Measurements from ENCODE around the gene TLE7.

The TLE7 gene

DNA sequence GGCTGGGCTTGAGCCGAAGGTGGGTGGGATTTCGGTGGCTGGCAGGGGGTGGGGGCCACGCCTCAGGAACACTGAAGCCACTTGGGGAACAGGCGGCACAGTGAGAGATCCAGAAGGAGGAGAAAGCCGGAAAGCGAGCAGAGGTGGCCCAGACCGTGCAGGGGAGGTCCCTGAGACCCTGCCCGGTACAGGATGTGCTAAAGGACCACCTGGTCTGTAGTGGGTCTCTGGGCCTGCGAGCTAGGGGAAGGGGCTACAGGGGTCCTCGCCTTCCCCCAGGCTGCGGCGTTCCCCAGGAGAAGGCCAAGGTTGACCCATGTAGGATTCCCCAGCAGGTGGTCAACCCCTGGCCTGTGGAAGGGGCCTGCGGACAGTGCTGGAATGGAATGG is at the start of gene TLE7:
TLE7 (minus strand) TSS at position 4 of the 390 bp plus-strand sequence. CDS start 8,730 bp downstream, outside the sequence.
- DNase-seq: no peak

DNA sequence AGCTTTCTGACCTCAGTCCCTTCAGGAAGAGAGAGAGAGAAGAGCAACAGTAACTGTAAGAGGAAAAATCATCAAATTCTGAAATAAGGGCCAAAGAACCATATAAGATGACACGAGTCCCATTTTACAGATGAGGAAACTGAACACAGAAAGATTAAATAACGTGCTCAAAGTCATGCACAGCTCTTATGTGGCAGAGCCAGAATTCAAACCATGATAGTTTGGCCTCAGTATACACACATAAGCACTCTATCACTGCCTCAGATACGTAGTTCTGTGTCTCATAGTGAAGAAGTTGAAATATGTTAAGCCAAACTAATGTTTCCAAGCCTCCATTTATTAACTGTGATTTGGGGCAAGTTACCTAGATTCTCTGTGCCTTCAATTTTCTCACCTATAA is 49.2 kb upstream of the TLE7 start:
- DNase-seq: no peak

DNA sequence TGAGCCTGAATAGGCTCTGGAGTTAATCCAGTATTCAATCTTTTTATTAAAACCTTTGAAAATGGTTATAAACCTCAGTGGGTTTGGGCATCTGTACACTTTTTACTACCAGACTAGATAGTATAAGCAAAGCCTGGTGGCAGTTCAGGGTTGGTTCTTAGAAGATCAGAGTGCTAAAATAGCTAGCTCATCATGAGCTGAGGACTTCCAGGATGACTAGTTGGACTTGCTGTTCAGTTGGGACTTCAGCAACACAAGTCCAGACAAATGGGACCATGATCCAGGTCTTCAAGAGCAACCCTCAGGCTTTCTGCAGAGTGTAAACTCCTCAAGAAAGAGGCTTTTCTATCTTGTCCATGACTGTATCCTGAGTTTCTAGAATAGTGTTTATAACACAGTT is 48.5 kb upstream of the TLE7 start:
- no peak for DNase-seq

- DNase-seq: no peak
Measured at GRCh38 chr16:71489122-71489521, 47.3 kb upstream of the TLE7 start, which contains the start of gene ZNF19. ZNF19 (minus strand) TSS chr16:71489324; CDS start chr16:71482114, 7,210 bp downstream.

- DNase-seq: peak; percentile 91
Measured at GRCh38 chr16:71484006-71484893, 42.4 kb upstream of the TLE7 start.

DNA sequence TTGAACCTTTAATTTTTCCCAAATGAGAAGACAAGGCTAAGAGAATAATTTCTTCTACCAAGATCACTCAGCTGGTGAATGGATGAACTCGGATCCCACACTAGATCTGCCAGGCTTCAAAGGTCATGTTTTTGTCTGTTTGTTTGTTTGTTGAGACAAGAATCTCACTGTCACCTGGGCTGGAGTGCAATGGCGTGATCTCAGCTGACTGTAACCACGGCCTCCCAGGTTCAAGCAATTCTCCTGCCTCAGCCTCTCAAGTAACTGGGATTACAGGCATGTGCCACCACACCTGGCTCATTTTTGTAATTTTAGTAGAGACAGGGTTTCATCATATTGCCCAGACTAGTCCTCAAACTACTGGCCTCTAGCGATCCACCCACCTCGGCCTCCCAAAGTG is 40.7 kb upstream of the TLE7 start:
- no peak for DNase-seq

GRCh38 chr16:71480956-71481355 is 39.1 kb upstream of the TLE7 start:
- no peak for DNase-seq

- no peak for DNase-seq
Measured at GRCh38 chr16:71479420-71479819, 37.6 kb upstream of the TLE7 start.

DNA sequence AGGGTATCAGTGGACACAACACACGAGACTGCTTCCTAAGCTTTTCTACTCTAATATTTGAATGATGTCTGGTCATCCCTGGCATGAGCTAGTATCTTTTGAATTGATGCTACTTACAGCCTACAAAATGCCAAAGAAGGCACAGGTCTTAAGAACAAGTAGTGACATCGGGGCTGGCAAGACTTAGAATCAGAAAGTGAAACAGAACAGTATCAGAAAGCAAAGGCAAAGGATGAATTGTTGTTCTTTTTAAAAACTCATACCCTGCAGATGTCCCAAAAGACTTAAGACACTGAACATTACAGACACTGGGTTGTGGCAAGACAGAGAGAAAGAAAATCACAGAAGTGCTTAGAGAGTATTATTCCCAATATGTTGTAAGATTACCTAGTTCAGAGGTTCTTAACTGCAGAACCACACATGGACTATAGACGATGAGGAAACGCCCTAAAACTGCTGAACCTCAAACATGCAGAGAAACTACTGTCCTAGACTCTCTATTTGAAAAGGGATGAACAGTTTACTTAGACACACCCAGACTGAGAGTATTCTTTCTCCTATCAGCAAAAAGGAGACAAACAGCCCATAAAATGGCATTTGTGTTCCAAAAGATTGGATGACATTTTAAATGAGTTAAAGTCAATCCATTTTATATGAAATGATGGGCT is 34.7 kb upstream of the TLE7 start:
- DNase-seq: no peak

DNA sequence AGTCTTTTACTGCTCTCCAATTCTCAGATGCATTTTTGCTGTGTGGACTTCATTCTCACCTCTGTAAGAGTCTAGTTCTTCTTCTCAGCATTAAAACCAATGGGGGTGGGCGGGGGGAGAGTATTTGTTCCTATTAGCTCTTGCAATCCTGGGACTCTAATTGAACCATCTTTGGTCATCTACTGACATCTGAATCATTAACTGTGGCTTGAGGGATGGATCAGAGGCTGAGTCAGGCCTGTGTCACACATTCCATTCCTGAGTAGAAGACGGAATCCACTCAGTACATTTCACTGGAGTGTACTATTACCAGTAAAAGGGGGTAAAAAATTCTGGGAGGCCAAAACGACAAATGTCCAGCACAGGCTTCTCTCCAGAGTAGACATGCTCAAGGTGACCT is 33.0 kb upstream of the TLE7 start:
- DNase-seq: no peak

DNA sequence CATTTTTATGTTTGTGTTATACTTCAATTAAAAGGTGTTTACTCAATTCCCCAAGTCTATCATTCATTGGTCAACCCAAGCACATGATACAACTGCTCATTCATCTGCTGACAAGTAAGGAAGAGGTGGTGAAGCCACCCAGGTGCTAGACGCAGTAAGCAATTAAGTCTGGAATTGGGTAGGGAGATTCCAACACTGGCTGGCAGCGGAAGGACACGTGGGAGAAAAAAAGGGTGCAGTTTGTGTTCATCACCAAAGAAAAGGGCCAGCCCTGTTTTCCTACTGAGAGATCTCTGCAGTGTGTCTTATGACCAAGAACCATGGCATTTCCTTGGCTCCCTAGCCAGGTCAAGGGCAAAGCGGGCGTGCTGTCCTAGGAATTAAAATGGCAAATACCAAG is 32.0 kb upstream of the TLE7 start:
- DNase-seq: no peak

DNA sequence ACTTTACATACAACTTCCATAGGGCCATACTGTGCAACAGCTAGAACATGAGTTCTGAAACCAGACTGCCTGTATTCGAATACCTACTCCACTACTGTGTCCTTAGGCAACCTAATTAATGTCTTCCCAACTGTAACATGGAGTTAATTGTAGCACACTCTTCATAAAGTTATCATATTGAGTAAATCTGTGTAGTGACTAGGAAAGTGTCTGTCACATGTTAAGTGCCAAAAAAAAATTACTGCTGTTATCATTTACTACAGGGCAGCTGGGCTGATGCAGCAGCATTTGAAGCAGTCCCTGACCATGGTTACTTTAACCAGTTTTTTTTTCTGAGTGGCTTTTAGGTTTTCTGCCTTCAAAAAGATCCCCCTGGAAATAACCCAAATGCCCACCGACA is 31.1 kb upstream of the TLE7 start:
- DNase-seq: no peak

GRCh38 chr16:71472051-71472450 is 30.2 kb upstream of the TLE7 start:
- DNase-seq: no peak

- peak; percentile 73 for DNase-seq
Measured at GRCh38 chr16:71467810-71468209, 26.0 kb upstream of the TLE7 start.

DNA sequence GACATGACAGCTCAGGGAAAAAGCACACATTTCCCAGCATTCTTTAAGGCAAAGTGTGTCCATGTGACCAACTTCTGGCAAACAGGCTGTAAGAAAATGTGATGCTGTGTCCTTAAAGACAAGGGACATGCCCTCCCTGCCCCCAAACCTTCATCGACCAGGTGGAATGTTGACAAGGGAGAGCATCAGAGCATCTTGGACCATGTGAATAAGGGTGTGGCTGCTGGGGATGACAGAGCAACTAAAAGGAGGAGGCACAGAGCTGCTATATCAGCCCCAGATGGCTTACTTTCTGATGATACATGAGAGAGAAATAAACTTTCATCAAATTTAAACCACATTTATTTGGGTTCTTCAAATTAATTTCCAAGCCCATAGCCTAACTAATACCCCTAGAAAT is 22.4 kb upstream of the TLE7 start:
- no peak for DNase-seq

DNA sequence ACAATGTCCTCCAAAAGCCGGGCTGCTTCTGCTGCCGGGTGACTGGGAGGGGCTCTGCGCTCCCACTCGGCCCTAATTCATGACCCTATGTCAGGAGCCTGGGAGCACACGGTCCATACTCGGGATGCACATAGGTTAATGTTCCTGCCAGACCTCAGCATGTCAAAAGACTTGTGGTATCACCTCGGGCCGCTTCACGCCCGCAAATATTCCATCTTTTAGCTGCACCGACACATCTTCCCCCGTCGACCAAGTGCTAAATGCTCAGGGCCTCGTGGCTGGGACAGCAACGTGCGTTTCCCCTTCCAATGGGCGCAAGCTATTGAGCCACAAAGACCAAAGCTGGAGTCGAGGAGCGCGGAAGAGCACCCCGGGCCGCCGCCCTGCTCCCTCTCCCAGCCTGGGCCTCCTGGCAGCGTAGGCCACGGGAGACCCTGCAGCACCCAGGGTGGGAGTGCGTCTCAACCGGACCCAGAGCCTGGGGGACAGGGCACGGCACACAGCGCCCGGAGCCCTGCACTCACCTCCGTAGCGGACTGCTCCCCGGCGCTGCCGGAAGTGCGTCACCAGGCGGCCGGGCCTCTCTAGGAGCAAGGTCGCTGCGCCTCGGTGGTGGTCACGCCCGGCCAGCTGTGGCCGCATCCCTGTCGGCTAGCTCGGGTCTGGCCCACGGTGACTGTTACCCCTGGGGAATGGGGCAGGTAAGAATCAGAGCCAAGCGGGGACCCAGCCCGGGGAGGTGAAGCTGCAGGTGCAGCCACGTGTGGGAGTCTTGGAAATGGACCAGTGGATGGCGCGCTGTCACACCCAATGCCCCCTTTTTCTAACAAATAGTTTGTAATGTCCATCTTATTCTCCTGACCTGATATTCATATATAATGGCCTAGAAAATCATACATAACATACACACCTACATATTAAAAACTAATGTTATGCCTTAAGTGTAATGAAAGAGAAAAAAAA is 20.1 kb upstream of the TLE7 start, which contains the start of gene ZNF23:
ZNF23 (minus strand) TSS at position 562 of the 963 bp plus-strand sequence. CDS start 5,451 bp downstream, outside the sequence.
- peak; percentile 92 for DNase-seq

- no peak for DNase-seq
Measured at GRCh38 chr16:71460941-71461340, 19.1 kb upstream of the TLE7 start.

DNA sequence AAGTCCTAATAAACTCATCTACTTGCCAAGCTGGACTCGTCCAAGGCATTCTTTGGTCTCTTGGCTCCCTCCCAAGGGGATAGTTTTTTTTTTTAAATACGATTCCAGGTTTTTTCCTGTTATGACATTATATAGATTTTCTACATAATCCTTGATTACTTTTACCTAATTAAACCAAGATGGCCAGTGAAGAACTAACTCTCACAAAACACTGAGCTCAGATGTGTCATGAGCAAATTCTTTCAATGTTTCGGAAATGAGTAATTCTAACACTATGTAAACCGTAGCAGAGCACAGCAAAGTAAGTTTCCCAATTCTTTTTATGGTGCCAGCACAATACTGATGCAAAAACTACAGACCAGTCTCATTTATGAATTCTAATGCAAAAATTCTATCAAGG is 18.4 kb upstream of the TLE7 start:
- no peak for DNase-seq

- no peak for DNase-seq
Measured at GRCh38 chr16:71459510-71459909, 17.7 kb upstream of the TLE7 start.

DNA sequence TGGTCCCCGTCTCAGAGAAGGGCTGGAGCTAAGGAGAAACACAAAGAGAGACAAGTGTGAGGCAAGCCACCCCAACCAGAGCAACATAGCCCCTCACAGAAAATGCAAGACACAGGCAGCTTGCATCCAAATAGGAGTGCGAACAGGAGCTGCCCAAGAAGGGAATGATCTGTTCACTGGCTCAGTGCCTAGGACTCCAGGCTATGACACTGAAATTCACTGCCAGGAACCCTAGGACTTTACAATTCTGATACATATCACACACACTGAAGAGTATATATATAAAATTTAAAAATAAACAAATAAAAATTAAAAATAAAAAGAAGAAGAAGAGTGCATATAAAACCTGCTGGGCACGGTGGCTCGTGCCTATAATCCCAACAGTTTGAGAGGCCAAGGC is 14.9 kb upstream of the TLE7 start:
- DNase-seq: no peak

- DNase-seq: no peak
Measured at GRCh38 chr16:71453036-71453435, 11.2 kb upstream of the TLE7 start.

DNA sequence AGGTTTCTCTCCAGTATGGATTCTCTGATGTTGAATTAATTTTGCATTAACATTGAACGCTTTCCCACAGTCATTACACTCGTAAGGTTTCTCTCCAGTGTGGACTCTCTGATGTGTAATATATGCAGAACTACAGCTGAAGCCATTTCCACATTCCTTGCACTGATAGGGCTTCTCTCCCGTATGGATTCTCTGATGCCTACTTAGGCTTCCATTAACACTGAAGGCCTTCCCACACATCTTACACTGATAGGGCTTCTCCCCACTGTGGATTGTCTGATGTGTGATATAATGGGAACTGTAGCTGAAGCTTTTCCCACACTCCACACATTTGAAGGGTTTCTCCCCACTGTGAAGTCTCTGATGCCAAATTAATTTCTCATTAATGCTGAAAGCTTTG is 7.2 kb upstream of the TLE7 start:
- no peak for DNase-seq
